GM18951 (cell line): ENCODE data around the gene ROR1.
"Not testable (repeated sequence)": the region's sequence is repeated elsewhere in the genome, so short reads cannot be mapped to it uniquely, and the experiment has no call there.

Experiments
- POLR2A ChIP-seq: IDR thresholded peaks from 4 replicates; pipeline ENCODE4 v1.6.1; 2011; ENCODE audit warnings: mild to moderate bottlenecking; ENCODE audit not compliant: insufficient read length, insufficient read depth; ENCODE audit errors: extremely low read depth
- in situ Hi-C: fragments of 300-500 bp; cut with MboI; formaldehyde crosslinking; loops from one replicate; pipeline ENCODE4 v1.12.0; 2022; ENCODE audit warnings: low sequenced_read_pairs, mixed read lengths, inconsistent platforms; ENCODE audit not compliant: unreplicated experiment

ROR1 gene

DNA sequence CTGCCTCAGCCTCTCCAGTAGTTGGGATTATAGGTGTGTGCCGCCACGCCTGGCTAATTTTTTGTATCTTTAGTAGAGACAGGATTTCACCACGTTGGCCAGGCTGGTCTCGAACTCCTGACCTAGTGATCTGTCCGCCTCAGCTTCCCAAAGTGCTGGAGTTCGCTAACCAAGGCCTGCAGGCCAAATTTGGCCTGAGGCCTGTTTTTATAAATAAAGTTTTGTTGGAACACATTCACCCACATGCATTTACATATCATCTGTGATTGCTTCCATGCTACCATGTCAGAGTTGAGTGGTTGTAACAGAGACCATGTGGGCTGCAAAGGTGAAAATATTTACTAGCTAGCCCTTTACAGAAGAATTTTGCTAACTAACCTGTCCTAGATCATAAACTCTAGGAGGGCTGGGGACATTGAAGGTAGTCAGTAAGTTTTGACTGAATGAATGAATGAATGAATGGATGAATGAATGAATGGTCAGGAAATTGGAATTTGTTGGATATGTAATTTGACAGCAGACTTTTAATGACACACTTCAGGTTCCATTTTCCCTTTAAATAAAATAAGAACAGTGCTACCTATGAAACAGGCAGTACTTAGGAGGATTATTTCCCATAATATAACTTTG is 38.4 kb downstream of the ROR1 start:
- in situ Hi-C loops: no loop called here
- no peak for TF ChIP-seq POLR2A

DNA sequence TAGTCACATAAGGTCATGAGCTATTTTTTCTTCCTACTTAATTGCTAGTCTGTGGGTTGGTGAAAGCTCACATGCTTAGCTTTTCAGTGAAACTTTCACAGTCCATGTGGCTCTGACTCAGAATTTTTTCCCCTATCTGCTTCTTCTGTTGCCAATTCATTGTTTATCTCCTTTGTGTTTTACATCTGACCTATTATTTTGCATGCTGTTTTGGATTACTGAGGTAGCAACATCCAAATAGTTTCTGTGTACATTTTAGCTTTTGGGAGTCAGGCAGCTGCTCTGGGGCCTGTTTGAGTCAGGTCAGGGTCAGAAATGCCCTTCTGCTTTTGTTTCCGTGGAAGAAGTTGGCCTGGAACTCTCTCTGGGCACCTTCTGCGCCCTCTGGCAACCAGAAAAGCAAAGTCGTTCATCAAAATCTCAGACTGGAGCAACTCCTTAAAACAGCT is 40.0 kb downstream of the ROR1 start:
- in situ Hi-C loops: no loop called here
- no peak for TF ChIP-seq POLR2A

GRCh38 chr1:63816217-63816815 is 42.5 kb downstream of the ROR1 start:
- in situ Hi-C loops: not testable (repeated sequence)

DNA sequence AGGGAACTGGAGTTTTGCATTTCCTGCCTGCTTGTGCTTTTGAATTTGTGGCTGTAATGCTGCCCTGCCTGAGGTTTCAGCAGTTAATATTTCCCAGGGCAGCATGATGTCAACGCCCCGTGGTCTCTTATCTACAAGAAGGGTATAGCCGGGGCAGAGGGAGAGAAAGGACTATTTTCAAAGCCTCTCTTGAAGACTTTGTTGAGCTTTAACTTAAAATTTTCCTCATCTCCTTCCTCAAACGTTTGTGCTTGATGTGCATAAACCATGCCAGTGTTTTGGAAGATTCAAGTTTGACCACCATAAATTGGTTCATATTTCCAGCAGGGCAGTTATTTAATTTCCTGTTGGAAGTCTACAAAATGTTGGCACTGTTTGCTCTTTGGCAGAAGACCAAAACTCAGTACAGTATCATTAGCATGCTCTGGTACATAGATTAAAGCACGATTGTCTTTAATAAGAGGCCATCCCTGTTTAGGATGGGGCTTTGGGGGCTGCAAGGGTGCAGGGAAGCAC is 43.4 kb downstream of the ROR1 start:
- in situ Hi-C loops: no loop called here
- no peak for TF ChIP-seq POLR2A

DNA sequence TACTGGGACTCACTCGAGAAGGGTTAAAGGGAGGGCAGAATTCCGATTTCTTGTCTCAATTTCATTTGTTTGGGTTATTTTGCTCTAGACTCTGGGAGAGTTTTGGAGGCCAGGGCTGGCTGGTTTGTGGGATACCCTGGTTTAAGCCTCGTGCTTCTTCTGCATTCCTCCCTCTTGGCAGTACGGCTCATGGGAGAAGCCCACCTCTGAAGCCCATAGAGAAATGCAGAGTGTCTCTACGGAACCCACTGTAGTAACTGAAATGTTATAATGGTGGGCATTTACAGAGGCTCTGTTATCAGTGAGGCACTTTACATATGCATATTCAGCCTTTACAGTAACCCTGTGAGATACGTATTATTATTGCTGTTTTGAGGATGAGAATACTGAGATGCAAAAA is 43.9 kb downstream of the ROR1 start:
- TF ChIP-seq POLR2A: no peak
- in situ Hi-C loops: no loop called here

- no peak for TF ChIP-seq POLR2A
- in situ Hi-C loops: no loop called here
These were observed 44.9 kb downstream of the ROR1 start for GRCh38 chr1:63818567-63819325.

- TF ChIP-seq POLR2A: no peak
- in situ Hi-C loops: no loop called here
These were observed 46.0 kb downstream of the ROR1 start for GRCh38 chr1:63819795-63820194.

GRCh38 chr1:63821091-63822005 is 47.5 kb downstream of the ROR1 start:
- in situ Hi-C loops: no loop called here
- TF ChIP-seq POLR2A: no peak

DNA sequence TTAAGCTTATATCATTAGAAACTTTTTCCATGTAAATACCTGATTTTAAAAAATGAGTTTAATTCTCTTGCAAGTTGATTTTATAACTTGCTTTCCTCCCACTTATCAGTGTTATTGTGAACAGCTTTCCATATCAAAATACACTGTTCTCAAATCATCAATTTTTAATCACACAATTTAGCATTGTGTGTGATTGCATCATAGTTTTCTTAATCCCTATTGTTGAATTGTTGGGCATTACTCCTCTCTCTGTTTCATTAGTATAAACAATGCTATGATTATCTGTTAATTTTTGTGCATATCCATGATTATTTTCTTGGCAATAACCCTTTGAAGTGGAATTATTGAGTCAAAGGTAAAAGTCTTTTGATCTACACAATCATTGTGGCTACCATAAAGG is 48.7 kb downstream of the ROR1 start:
- TF ChIP-seq POLR2A: no peak

DNA sequence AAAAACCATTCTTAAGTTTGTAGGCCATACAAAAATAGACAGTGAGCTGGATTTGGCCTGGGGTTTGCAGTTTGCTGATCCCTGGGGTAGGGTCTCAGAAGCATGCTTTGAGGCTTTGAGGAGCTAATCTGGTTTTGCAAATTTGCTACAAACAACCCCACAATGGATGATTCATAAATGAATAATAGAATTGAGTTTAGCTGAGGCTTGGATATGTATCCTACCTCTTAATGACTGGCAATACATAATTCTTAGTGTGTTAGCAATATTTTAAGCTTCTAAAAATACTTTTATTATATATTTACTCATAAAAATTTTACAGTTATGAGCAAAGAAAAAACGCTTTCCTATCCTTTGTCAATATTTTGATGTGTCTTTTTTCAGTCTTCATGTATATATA is 50.6 kb downstream of the ROR1 start:
- in situ Hi-C loops: no loop called here

More for the DNA sequence above, 48.7 kb downstream of the ROR1 start:
- in situ Hi-C loops: no loop called here

GRCh38 chr1:63825111-63825510 is 51.3 kb downstream of the ROR1 start:
- in situ Hi-C loops: no loop called here
- TF ChIP-seq POLR2A: no peak

More for the DNA sequence above, 50.6 kb downstream of the ROR1 start:
- TF ChIP-seq POLR2A: no peak

GRCh38 chr1:63826246-63826861 is 52.5 kb downstream of the ROR1 start:
- in situ Hi-C loops: not testable (repeated sequence)
